Tibial nerve (tissue), 3 donors: ENCODE results near the gene FAM222B.

ENCODE experiments used
- POLR2A ChIP-seq, 2 donors: fragments of 450-650 bp; IDR thresholded peaks; one replicate each; pipeline ENCODE4 v1.6.1; 2017; ENCODE audit warnings: antibody characterized with exemption in 2 of 2, mild to moderate bottlenecking in 2 of 2, moderate library complexity in 2 of 2
- TF ChIP-seq, protein P1 (sequence below), 5 experiments: fragments of 200-600 bp in 3 of 5; fragments of 450-650 bp in 2 of 5; sonication (generic) in 3 of 5; IDR thresholded peaks; one replicate each; pipeline ENCODE4 v1.5.1; 2016 to 2019; ENCODE audit warnings: antibody characterized with exemption in 5 of 5, mild to moderate bottlenecking in 3 of 5, moderate library complexity in 2 of 5

DNA sequence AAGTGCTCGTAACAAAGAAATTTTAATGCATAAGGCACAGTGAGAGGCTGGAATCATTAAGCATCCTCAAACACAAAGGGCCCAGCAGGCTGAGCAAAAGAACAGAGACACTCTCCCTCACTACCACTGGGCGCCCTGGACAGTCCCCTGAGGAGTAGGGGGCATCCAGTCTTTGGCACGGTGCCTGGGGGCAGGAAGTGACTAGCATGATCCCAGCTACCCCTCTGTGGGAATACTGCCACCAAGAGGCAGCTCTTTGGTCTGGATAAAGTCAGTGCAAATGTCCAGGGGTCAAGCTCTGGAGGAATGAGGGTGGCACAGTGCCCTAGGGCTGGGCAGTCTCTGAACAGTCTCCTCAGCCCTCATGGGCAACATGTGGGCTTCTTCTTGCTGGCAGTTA is 128.3 kb downstream of the FAM222B start:
- TF ChIP-seq, protein P1, sequence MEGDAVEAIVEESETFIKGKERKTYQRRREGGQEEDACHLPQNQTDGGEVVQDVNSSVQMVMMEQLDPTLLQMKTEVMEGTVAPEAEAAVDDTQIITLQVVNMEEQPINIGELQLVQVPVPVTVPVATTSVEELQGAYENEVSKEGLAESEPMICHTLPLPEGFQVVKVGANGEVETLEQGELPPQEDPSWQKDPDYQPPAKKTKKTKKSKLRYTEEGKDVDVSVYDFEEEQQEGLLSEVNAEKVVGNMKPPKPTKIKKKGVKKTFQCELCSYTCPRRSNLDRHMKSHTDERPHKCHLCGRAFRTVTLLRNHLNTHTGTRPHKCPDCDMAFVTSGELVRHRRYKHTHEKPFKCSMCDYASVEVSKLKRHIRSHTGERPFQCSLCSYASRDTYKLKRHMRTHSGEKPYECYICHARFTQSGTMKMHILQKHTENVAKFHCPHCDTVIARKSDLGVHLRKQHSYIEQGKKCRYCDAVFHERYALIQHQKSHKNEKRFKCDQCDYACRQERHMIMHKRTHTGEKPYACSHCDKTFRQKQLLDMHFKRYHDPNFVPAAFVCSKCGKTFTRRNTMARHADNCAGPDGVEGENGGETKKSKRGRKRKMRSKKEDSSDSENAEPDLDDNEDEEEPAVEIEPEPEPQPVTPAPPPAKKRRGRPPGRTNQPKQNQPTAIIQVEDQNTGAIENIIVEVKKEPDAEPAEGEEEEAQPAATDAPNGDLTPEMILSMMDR (IDR thresholded peaks at IDR 0.05), result no peak
- TF ChIP-seq POLR2A (IDR thresholded peaks at IDR 0.05), result no peak
